H1 (cell line): ENCODE data around the gene RNASE7. TPM values are rescaled to one million over a fixed set of nuclear protein-coding genes. Genes with fewer than 3 reads are reported as not detected.

Source experiments
- CTCF ChIA-PET: fragments of 300-600 bp; sonication (Branson Sonifier 250); formaldehyde crosslinking; loops from one replicate; lab custom pipeline; 2021; ENCODE audit not compliant: partially characterized antibody; lab: Charles Lee
- POLR2A ChIA-PET: fragments of 300-600 bp; sonication (Branson Sonifier 250); formaldehyde crosslinking; loops from one replicate; lab custom pipeline; 2021; ENCODE audit warnings: inconsistent platforms; ENCODE audit not compliant: partially characterized antibody; lab: Charles Lee
- DNase-seq, 2 experiments: peaks; one replicate each; pipeline versions ENCODE4 v3.0.0 to v3.0.0-alpha.2; 2010 to 2022; ENCODE audit warnings: low spot score in 2 of 2, low read depth in 1 of 2, mixed read lengths in 1 of 2
- FAIRE-seq: peaks from 2 replicates; lab custom pipeline; 2011; peaks lifted over from hg19 to GRCh38; lab: Jason Lieb, UNC
- H2AFZ ChIP-seq: 2 replicates; pipeline ENCODE4 v1.8.1; 2012; ENCODE audit warnings: low read length, inconsistent platforms
- H2AK5ac ChIP-seq: 2 replicates; pipeline ENCODE4 v1.6.1; 2013; ENCODE audit warnings: low read depth, low read length
- H2BK120ac ChIP-seq: replicated peaks from 2 replicates; pipeline ENCODE3; 2013; ENCODE audit warnings: low read depth, low read length, inconsistent platforms
- H2BK12ac ChIP-seq: 2 replicates; pipeline ENCODE4 v1.6.1; 2013; ENCODE audit warnings: low read depth, low read length
- H2BK15ac ChIP-seq: 2 replicates; pipeline ENCODE4 v1.6.1; 2013; ENCODE audit warnings: low read length
- H2BK20ac ChIP-seq: 2 replicates; pipeline ENCODE4 v1.6.1; 2013; ENCODE audit warnings: low read length
- H2BK5ac ChIP-seq: 2 replicates; pipeline ENCODE4 v1.6.1; 2013; ENCODE audit warnings: low read depth, low read length
- H3K14ac ChIP-seq: 2 replicates; pipeline ENCODE4 v1.6.1; 2013; ENCODE audit warnings: inconsistent platforms; ENCODE audit not compliant: insufficient read length
- H3K18ac ChIP-seq: 2 replicates; pipeline ENCODE4 v1.6.1; 2013; ENCODE audit warnings: low read length; ENCODE audit errors: extremely low read depth
- H3K23ac ChIP-seq: 2 replicates; pipeline ENCODE4 v1.6.1; 2013; ENCODE audit warnings: inconsistent platforms; ENCODE audit not compliant: insufficient read length
- H3K23me2 ChIP-seq: 2 replicates; pipeline ENCODE4 v1.6.1; 2013; ENCODE audit warnings: low read depth, low read length
- H3K27ac ChIP-seq: 2 replicates; pipeline ENCODE4 v1.6.1; 2011; ENCODE audit warnings: low read depth, low read length, inconsistent platforms
- H3K27me3 ChIP-seq, 4 experiments: replicated peaks in 1 of 4; 1 replicate in 1 of 4; 2 replicates in 3 of 4; pipeline versions ENCODE4 v1.6.1 to v1.8.1; 2011 to 2013; ENCODE audit warnings: low read length in 3 of 4, mild to moderate bottlenecking in 3 of 4, inconsistent platforms in 2 of 4, mixed read lengths in 2 of 4, moderate library complexity in 1 of 4; ENCODE audit not compliant: control insufficient read depth in 3 of 4, insufficient read depth in 3 of 4; ENCODE audit errors: extremely low read depth in 1 of 4
- H3K36me3 ChIP-seq, 4 experiments: 2 replicates each; pipeline versions ENCODE4 v1.6.1 to v1.8.1; 2011 to 2013; ENCODE audit warnings: mild to moderate bottlenecking in 4 of 4, low read length in 3 of 4, moderate library complexity in 2 of 4, control low read depth in 1 of 4, inconsistent platforms in 1 of 4; ENCODE audit not compliant: insufficient read depth in 4 of 4, control insufficient read depth in 2 of 4
- H3K4ac ChIP-seq: replicated peaks from 2 replicates; pipeline ENCODE3; 2013; ENCODE audit warnings: low read length, low read depth, mixed read lengths, inconsistent platforms; ENCODE audit not compliant: insufficient read length
- H3K4me1 ChIP-seq, 4 experiments: replicated peaks in 1 of 4; 1 replicate in 1 of 4; 2 replicates in 3 of 4; pipeline versions ENCODE4 v1.6.1 to v1.8.1; 2011 to 2013; ENCODE audit warnings: low read length in 3 of 4, inconsistent platforms in 2 of 4, mixed read lengths in 1 of 4; ENCODE audit not compliant: insufficient read depth in 4 of 4, control insufficient read depth in 3 of 4
- H3K4me2 ChIP-seq, 2 experiments: 2 replicates each; pipeline versions ENCODE4 v1.6.1 to v1.8.1; 2011 to 2013; ENCODE audit warnings: low read depth in 2 of 2, low read length in 2 of 2, control low read depth in 1 of 2, inconsistent platforms in 1 of 2, mild to moderate bottlenecking in 1 of 2; ENCODE audit not compliant: insufficient read depth in 1 of 2
- H3K4me3 ChIP-seq, 4 experiments: fragments of 200-600, 300-600 bp in 1 of 4; sonication (generic), shearing (Covaris generic), sonication (Bioruptor Twin) in 1 of 4; 2 replicates each; pipeline versions ENCODE4 v1.5.1 to v1.8.1; 2011 to 2016; ENCODE audit warnings: low read length in 4 of 4, low read depth in 3 of 4, control low read depth in 2 of 4, inconsistent platforms in 2 of 4, mild to moderate bottlenecking in 2 of 4, mixed read lengths in 1 of 4, moderate library complexity in 1 of 4; ENCODE audit not compliant: insufficient read depth in 2 of 4; ENCODE audit errors: extremely low read depth in 1 of 4
- H3K56ac ChIP-seq: replicated peaks from 2 replicates; pipeline ENCODE3; 2013; ENCODE audit warnings: low read depth, mild to moderate bottlenecking, mixed read lengths, low read length, inconsistent platforms; ENCODE audit not compliant: insufficient read length
- H3K79me1 ChIP-seq: 2 replicates; pipeline ENCODE4 v1.6.1; 2013; ENCODE audit warnings: low read depth, low read length, control low read depth
- H3K79me2 ChIP-seq, 2 experiments: 2 replicates each; pipeline versions ENCODE4 v1.6.1 to v1.8.1; 2012 to 2013; ENCODE audit warnings: low read length in 2 of 2, mild to moderate bottlenecking in 2 of 2, inconsistent platforms in 1 of 2; ENCODE audit not compliant: insufficient read depth in 2 of 2, control insufficient read depth in 1 of 2
- H3K9ac ChIP-seq, 4 experiments: replicated peaks in 1 of 4; 1 replicate in 1 of 4; 2 replicates in 3 of 4; pipeline versions ENCODE4 v1.6.1 to v1.8.1; 2011 to 2013; ENCODE audit warnings: low read depth in 3 of 4, low read length in 3 of 4, control low read depth in 2 of 4, mild to moderate bottlenecking in 2 of 4, moderate library complexity in 2 of 4, inconsistent platforms in 1 of 4; ENCODE audit errors: extremely low read depth in 1 of 4
- H3K9me3 ChIP-seq, 2 experiments: 2 replicates each; pipeline versions ENCODE4 v1.6.1 to v1.8.1; 2012 to 2013; ENCODE audit warnings: mild to moderate bottlenecking in 2 of 2, moderate library complexity in 2 of 2, control low read depth in 1 of 2, inconsistent platforms in 1 of 2, low read depth in 1 of 2, low read length in 1 of 2, mixed read lengths in 1 of 2; ENCODE audit not compliant: insufficient read depth in 2 of 2
- H4K20me1 ChIP-seq, 2 experiments: replicated peaks in 1 of 2; 2 replicates each; pipeline versions ENCODE3 to v1.8.1; 2011 to 2013; ENCODE audit warnings: inconsistent platforms in 2 of 2, low read length in 2 of 2, mild to moderate bottlenecking in 1 of 2; ENCODE audit not compliant: insufficient read depth in 2 of 2, control insufficient read depth in 1 of 2
- H4K5ac ChIP-seq: 2 replicates; pipeline ENCODE4 v1.6.1; 2013; ENCODE audit warnings: low read length, low read depth, mixed read lengths, inconsistent platforms; ENCODE audit not compliant: insufficient read length
- H4K8ac ChIP-seq: 2 replicates; pipeline ENCODE4 v1.8.0; 2013; ENCODE audit warnings: mild to moderate bottlenecking, moderate library complexity, low read length, inconsistent platforms; ENCODE audit not compliant: insufficient read depth; ENCODE audit errors: extremely low read depth
- H4K91ac ChIP-seq: replicated peaks from 2 replicates; pipeline ENCODE3; 2013; ENCODE audit warnings: low read length, mixed read lengths, inconsistent platforms; ENCODE audit not compliant: insufficient read length
- ATF2 ChIP-seq: IDR thresholded peaks from 2 replicates; pipeline ENCODE4 v1.6.1; 2012; ENCODE audit warnings: low read length, inconsistent platforms
- CHD1 ChIP-seq: IDR thresholded peaks from 2 replicates; pipeline ENCODE4 v1.6.1; 2012; ENCODE audit warnings: low read depth, low read length, improper control_type of control experiment
- GTF2F1 ChIP-seq: IDR thresholded peaks from 2 replicates; pipeline ENCODE4 v1.6.1; 2012; ENCODE audit warnings: low read depth, low read length, improper control_type of control experiment, borderline replicate concordance
- KDM5A ChIP-seq: fragments of 200-600 bp; IDR thresholded peaks from 2 replicates; pipeline ENCODE4 v1.7.1; 2012; ENCODE audit warnings: mild to moderate bottlenecking, low read length, inconsistent platforms, mixed read lengths
- MAFK ChIP-seq: IDR thresholded peaks from 2 replicates; pipeline ENCODE4 v1.6.1; 2012; ENCODE audit warnings: low read depth, mild to moderate bottlenecking, improper control_type of control experiment, low read length
- NRF1 ChIP-seq: IDR thresholded peaks from 2 replicates; pipeline ENCODE4 v1.6.1; 2011; ENCODE audit warnings: mild to moderate bottlenecking, low read depth, low read length, improper control_type of control experiment
- POLR2A ChIP-seq, 2 experiments: IDR thresholded peaks; 1 replicate in 1 of 2; 2 replicates in 1 of 2; pipeline ENCODE4 v1.6.1; 2011; ENCODE audit warnings: low read depth in 2 of 2, low read length in 2 of 2, mild to moderate bottlenecking in 2 of 2; ENCODE audit errors: control extremely low read depth in 1 of 2
- RBBP5 ChIP-seq: IDR thresholded peaks from 2 replicates; pipeline ENCODE4 v1.7.1; 2012; ENCODE audit warnings: low read depth, mild to moderate bottlenecking, inconsistent platforms, low read length, moderate library complexity, borderline replicate concordance
- SP2 ChIP-seq: IDR thresholded peaks from 2 replicates; pipeline ENCODE4 v1.6.1; 2012; ENCODE audit warnings: mild to moderate bottlenecking, low read length, inconsistent platforms
- SP4 ChIP-seq: IDR thresholded peaks from 2 replicates; pipeline ENCODE4 v1.6.1; 2012; ENCODE audit warnings: low read length, inconsistent platforms
- SUZ12 ChIP-seq: fragments of 200-600 bp; sonication (generic); IDR thresholded peaks from 2 replicates; pipeline ENCODE4 v1.6.1; 2012; ENCODE audit warnings: mild to moderate bottlenecking, inconsistent platforms, low read length, moderate library complexity, mixed read lengths
- TAF7 ChIP-seq: optimal IDR thresholded peaks from 2 replicates; pipeline ENCODE3; 2011; ENCODE audit warnings: low read depth, mild to moderate bottlenecking, inconsistent platforms, low read length, moderate library complexity, borderline replicate concordance
- YY1 ChIP-seq: IDR thresholded peaks from 2 replicates; pipeline ENCODE4 v1.6.1; 2011; ENCODE audit warnings: low read depth, mild to moderate bottlenecking, low read length
- WGBS, 2 experiments: shearing (Covaris generic) in 1 of 2; methylation state at CpG; one replicate each; pipeline versions ENCODE4 v1.1.6 to v1.1.7; 2013 to 2015; ENCODE audit warnings: low lambda C conversion rate in 2 of 2, mixed read lengths in 2 of 2, inconsistent platforms in 1 of 2, low coverage in 1 of 2, missing lambda C conversion rate in 1 of 2; ENCODE audit not compliant: insufficient replicate concordance in 2 of 2, insufficient coverage in 1 of 2, insufficient read length in 1 of 2; ENCODE audit errors: extremely low coverage in 1 of 2, missing lambda C conversion rate in 1 of 2; 5-methylcytosine and 5-hydroxymethylcytosine counted together
- polyA plus RNA-seq, 7 experiments: library from polyadenylated mRNA; depleted of rRNA in 3 of 7; stranded (reverse) in 5 of 7; unstranded in 2 of 7; fragments of >200 nt in 5 of 7; fragments of 200-250 nt in 2 of 7; gene quantifications; 1 replicate in 5 of 7; 2 replicates in 1 of 7; 4 replicates in 1 of 7; pipeline versions ENCODE4 v1.2.1 to v1.2.3, GENCODE V29; 2011 to 2013; ENCODE audit warnings: missing spikeins in 2 of 7, mixed read lengths in 2 of 7
- total RNA-seq: library from RNA; stranded (reverse); fragmentation: NEBNext Ultra II Directional; extraction: Animal tissue kit (Norgen Biotek cat#: 25700); gene quantifications from 2 replicates; pipeline ENCODE4 v1.2.1, GENCODE V29; 2021

Gene RNASE7
- total and polyA plus RNA-seq, 2 of the 8 experiments (the other 6 are each of a cell fraction or from before 2014, with no cell fraction given) = not detected

- Histone ChIP-seq H2BK12ac (no peak overlapping the region), H4K91ac (no peak overlapping the region), H3K4me1 (peaks cover 2 to 6% (median 5%) of the 10 kb centered on the region in 4 experiments; a peak in 5 of 7 replicates), H3K79me2 (no peaks in the 10 kb centered on the region), H4K5ac (no peak overlapping the region), H3K23me2 (no peaks in the 10 kb centered on the region; the same call in 1 of the 2 replicates), H3K27ac (no peak overlapping the region), H2AK5ac (no peak overlapping the region), H3K79me1 (no peaks in the 10 kb centered on the region), H2BK20ac (no peak overlapping the region), H3K18ac (no peak overlapping the region), H3K4me2 (no peak overlapping the region), H3K14ac (no peak overlapping the region), H3K27me3 (no peaks in the 10 kb centered on the region), H3K23ac (no peak overlapping the region), H4K20me1 (peaks cover 0 to 2% of the 10 kb centered on the region in 2 experiments), H4K8ac (no peak overlapping the region), H3K4me3 (no peak overlapping the region), H3K4ac (no peak overlapping the region), H3K36me3 (peaks cover 25 to 47% (median 36%) of the 10 kb centered on the region in 4 experiments), H2AFZ (no peak overlapping the region), H2BK5ac (no peak overlapping the region), H2BK15ac (no peak overlapping the region), H3K9ac (no peak overlapping the region), H3K9me3 (no peaks in the 10 kb centered on the region), H2BK120ac (no peak overlapping the region), H3K56ac (no peak overlapping the region)
- WGBS, 2 experiments = 83% methylated on average over 4 of the region's 4 CpGs; no CpG with 5 or more reads in 1 of the 2 experiments
- ChIA-PET CTCF (interaction anchor here (0.6 to 10.6 kb wide), 13 partner anchors 9 to 666 kb away, joined by 3 to 117 read pairs (median 5); partner anchors contain the start of gene RNASE1), POLR2A (interaction anchor here (0.6 to 1.8 kb wide), 5 partner anchors 9 to 173 kb away, joined by 3 to 4 read pairs (median 4); no protein-coding TSS in a partner anchor)
- FAIRE-seq (no peak), DNase-seq (no peak)
- TF ChIP-seq POLR2A (IDR thresholded peaks at IDR 0.05; ENCODE audit: control extremely low read depth in 1 of 2, low read depth in 2 of 2, low read length in 2 of 2) (no peak), SP4 (no peak), CHD1 (no peak), RBBP5 (no peak), YY1 (no peak), ATF2 (no peak), KDM5A (no peak), SUZ12 (no peak), TAF7 (no peak), NRF1 (no peak), SP2 (no peak), GTF2F1 (no peak), MAFK (no peak)
Observed at GRCh38 chr14:20997115-20997514, 45.0 kb upstream of the RNASE7 start.
